GM23248 (cell line): ENCODE data around the gene RUNX1. TPM values are rescaled to one million over a fixed set of nuclear protein-coding genes. Genes with fewer than 3 reads are reported as not detected.

ENCODE experiments used
- DNase-seq: peaks from one replicate; pipeline ENCODE4 v3.0.0-alpha.2; 2015
- H2AFZ ChIP-seq: fragments of 200-600 bp; sonication (generic); 2 replicates; pipeline ENCODE4 v1.6.1; 2016; ENCODE audit warnings: antibody characterized with exemption
- H3F3A ChIP-seq: fragments of 200-600 bp; sonication (generic); 2 replicates; pipeline ENCODE4 v1.6.1; 2016; ENCODE audit warnings: mild to moderate bottlenecking, antibody characterized with exemption, mixed run types; ENCODE audit not compliant: insufficient read depth
- H3K27ac ChIP-seq: fragments of 200-600 bp; sonication (generic); 2 replicates; pipeline ENCODE4 v1.5.1; 2016; ENCODE audit warnings: mild to moderate bottlenecking
- H3K27me3 ChIP-seq: fragments of 200-600 bp; sonication (generic); replicated peaks from 2 replicates; pipeline ENCODE4 v1.6.1; 2016; ENCODE audit warnings: mild to moderate bottlenecking; ENCODE audit not compliant: insufficient read depth
- H3K36me3 ChIP-seq: fragments of 200-600 bp; sonication (generic); 2 replicates; pipeline ENCODE4 v1.6.1; 2016; ENCODE audit warnings: low read depth, mild to moderate bottlenecking
- H3K4me1 ChIP-seq: fragments of 200-600 bp; sonication (generic); 2 replicates; pipeline ENCODE4 v1.6.1; 2016; ENCODE audit warnings: mild to moderate bottlenecking; ENCODE audit not compliant: insufficient read depth
- H3K4me2 ChIP-seq: fragments of 200-600 bp; sonication (generic); one replicate; pipeline ENCODE4 v1.6.1; 2016; ENCODE audit warnings: mild to moderate bottlenecking; ENCODE audit not compliant: unreplicated experiment
- H3K4me3 ChIP-seq: fragments of 200-600 bp; sonication (generic); 2 replicates; pipeline ENCODE4 v1.5.1; 2016; ENCODE audit warnings: mild to moderate bottlenecking
- H3K79me2 ChIP-seq: fragments of 200-600 bp; sonication (generic); 2 replicates; pipeline ENCODE4 v1.6.1; 2016; ENCODE audit warnings: mild to moderate bottlenecking; ENCODE audit not compliant: insufficient read depth
- H3K9ac ChIP-seq: fragments of 200-600 bp; sonication (generic); 2 replicates; pipeline ENCODE4 v1.6.1; 2016; ENCODE audit warnings: mild to moderate bottlenecking
- H3K9me2 ChIP-seq: fragments of 200-600 bp; sonication (generic); 2 replicates; pipeline ENCODE4 v1.6.1; 2016; ENCODE audit warnings: mixed run types, mild to moderate bottlenecking, moderate library complexity; ENCODE audit not compliant: insufficient read depth
- H3K9me3 ChIP-seq: fragments of 200-600 bp; sonication (generic); one replicate; pipeline ENCODE4 v1.6.1; 2017; ENCODE audit warnings: low read depth
- H4K20me1 ChIP-seq: fragments of 200-600 bp; sonication (generic); 2 replicates; pipeline ENCODE4 v1.6.0; 2016; ENCODE audit not compliant: insufficient read depth
- EZH2 ChIP-seq: fragments of 200-600 bp; sonication (generic); IDR thresholded peaks from 2 replicates; pipeline ENCODE4 v1.6.1; 2018; ENCODE audit warnings: antibody characterized with exemption, mild to moderate bottlenecking; ENCODE audit not compliant: insufficient read depth, poor library complexity, severe bottlenecking
- EZH2phosphoT487 ChIP-seq: fragments of 200-600 bp; sonication (generic); IDR thresholded peaks from 2 replicates; pipeline ENCODE4 v1.6.1; 2018; ENCODE audit warnings: antibody characterized with exemption, moderate library complexity, mild to moderate bottlenecking, low read depth; ENCODE audit not compliant: insufficient read depth
- WGBS, 2 experiments: methylation state at CpG; one replicate each; pipeline ENCODE4 v1.1.6; 2015 to 2017; ENCODE audit warnings: low lambda C conversion rate in 2 of 2, low coverage in 1 of 2; ENCODE audit errors: missing lambda C conversion rate in 2 of 2; 5-methylcytosine and 5-hydroxymethylcytosine counted together
- in situ Hi-C: fragments of 300-500 bp; cut with MboI; formaldehyde crosslinking; loops from 2 replicates; pipeline ENCODE4 v1.15.0; 2020
- polyA plus RNA-seq: library from polyadenylated mRNA; unstranded; fragments of >200 nt; fragmentation: Nextera tagmentation; extraction: Ambion mirVana; gene quantifications from 2 replicates; pipeline ENCODE4 v1.2.1, GENCODE V29; 2016
- total RNA-seq: library from RNA; depleted of rRNA; stranded (reverse); fragments of >200 nt; shearing (Covaris generic); gene quantifications from 2 replicates; pipeline ENCODE4 v1.2.3, GENCODE V29; 2014

The RUNX1 gene
- total and polyA plus RNA-seq, 2 experiments from 2014 or later: 21.3 to 32.6 TPM

GRCh38 chr21:34911360-34911759 is 137.7 kb downstream of the RUNX1 start:
- no peak for DNase-seq
- no peak overlapping the region for H2AFZ ChIP-seq
- H3K79me2 ChIP-seq: no peaks in the 10 kb centered on the region
- no peak overlapping the region for H3K4me2 ChIP-seq
- TF ChIP-seq EZH2phosphoT487: no peak
- no peak for TF ChIP-seq EZH2
- H3K36me3 ChIP-seq: no peaks in the 10 kb centered on the region
- no peaks in the 10 kb centered on the region for H3K9me2 ChIP-seq
- H3K9me3 ChIP-seq: no peaks in the 10 kb centered on the region
- WGBS, 2 experiments: 100% methylated on average over 2 of the region's 2 CpGs
- H3K27ac ChIP-seq: no peak overlapping the region
- H3F3A ChIP-seq: peaks cover 41% of the 10 kb centered on the region
- no peak overlapping the region for H3K4me3 ChIP-seq
- H3K27me3 ChIP-seq: no peaks in the 10 kb centered on the region
- H3K4me1 ChIP-seq: peaks cover 53% of the 10 kb centered on the region
- in situ Hi-C loops: no loop called here
- H3K9ac ChIP-seq: no peak overlapping the region
- no peaks in the 10 kb centered on the region for H4K20me1 ChIP-seq

- H3K9me2 ChIP-seq: no peaks in the 10 kb centered on the region
- H3K4me2 ChIP-seq: no peak overlapping the region
- no peaks in the 10 kb centered on the region for H3K9me3 ChIP-seq
- TF ChIP-seq EZH2phosphoT487 (no peak), EZH2 (no peak)
- H3K27ac ChIP-seq: no peak overlapping the region
- no peaks in the 10 kb centered on the region for H3K27me3 ChIP-seq
- H4K20me1 ChIP-seq: no peaks in the 10 kb centered on the region
- peaks cover 43% of the 10 kb centered on the region for H3K4me1 ChIP-seq
- H3K36me3 ChIP-seq: no peaks in the 10 kb centered on the region
- 0 out of 2 replicates have a peak overlapping the region, but pooled peaks have one; percentile 22 for H2AFZ ChIP-seq
- no peaks in the 10 kb centered on the region for H3K79me2 ChIP-seq
- H3K9ac ChIP-seq: no peak overlapping the region
- H3K4me3 ChIP-seq: no peak overlapping the region
- DNase-seq: no peak
- in situ Hi-C loops: no loop called here
- WGBS, 2 experiments: 84% methylated on average over 4 of the region's 4 CpGs
- H3F3A ChIP-seq: peaks cover 31% of the 10 kb centered on the region
Measured at GRCh38 chr21:34910396-34910795, 138.7 kb downstream of the RUNX1 start.

GRCh38 chr21:34909492-34910292 is 139.4 kb downstream of the RUNX1 start:
- Histone ChIP-seq H3K4me1 (peaks cover 36% of the 10 kb centered on the region), H3K4me3 (no peak overlapping the region), H3K79me2 (no peaks in the 10 kb centered on the region), H3K9me3 (no peaks in the 10 kb centered on the region), H3K9ac (no peak overlapping the region), H3K27me3 (no peaks in the 10 kb centered on the region), H3K4me2 (no peak overlapping the region), H2AFZ (0 out of 2 replicates have a peak overlapping the region, but pooled peaks have one; percentile 22), H3F3A (peaks cover 24% of the 10 kb centered on the region), H4K20me1 (no peaks in the 10 kb centered on the region), H3K9me2 (no peaks in the 10 kb centered on the region), H3K36me3 (no peaks in the 10 kb centered on the region), H3K27ac (no peak overlapping the region)
- DNase-seq: peak; percentile 10
- 54 to 60% methylated on average over 3 of the region's 3 CpGs for WGBS, 2 experiments
- in situ Hi-C loops: no loop called here
- no peak for TF ChIP-seq EZH2phosphoT487
- TF ChIP-seq EZH2: no peak

- H3K27me3 ChIP-seq: no peaks in the 10 kb centered on the region
- H3K9ac ChIP-seq: no peak overlapping the region
- peaks cover 13% of the 10 kb centered on the region for H3F3A ChIP-seq
- H2AFZ ChIP-seq: 0 out of 2 replicates have a peak overlapping the region, but pooled peaks have one; percentile 35
- peak overlapping the region; percentile 24; the same call in 1 of the 2 replicates for H3K4me3 ChIP-seq
- no peaks in the 10 kb centered on the region for H3K9me2 ChIP-seq
- peak; percentile 72 for DNase-seq
- 18 to 23% methylated on average over 3 of the region's 3 CpGs for WGBS, 2 experiments
- TF ChIP-seq EZH2phosphoT487: no peak
- TF ChIP-seq EZH2: no peak
- in situ Hi-C loops: no loop called here
- peak overlapping the region; percentile 29 for H3K27ac ChIP-seq
- H3K36me3 ChIP-seq: no peaks in the 10 kb centered on the region
- no peaks in the 10 kb centered on the region for H3K9me3 ChIP-seq
- peak overlapping the region; percentile 60 for H3K4me2 ChIP-seq
- no peaks in the 10 kb centered on the region for H3K79me2 ChIP-seq
- no peaks in the 10 kb centered on the region for H4K20me1 ChIP-seq
- peaks cover 24% of the 10 kb centered on the region for H3K4me1 ChIP-seq
Measured at GRCh38 chr21:34908419-34909055, 140.6 kb downstream of the RUNX1 start.
